H1 (cell line): ENCODE data around the gene SOX8. TPM values are rescaled to one million over a fixed set of nuclear protein-coding genes. Genes with fewer than 3 reads are reported as not detected.

ENCODE experiments used
- CTCF ChIA-PET: fragments of 300-600 bp; sonication (Branson Sonifier 250); formaldehyde crosslinking; loops from one replicate; lab custom pipeline; 2021; ENCODE audit not compliant: partially characterized antibody; lab: Charles Lee
- POLR2A ChIA-PET: fragments of 300-600 bp; sonication (Branson Sonifier 250); formaldehyde crosslinking; loops from one replicate; lab custom pipeline; 2021; ENCODE audit warnings: inconsistent platforms; ENCODE audit not compliant: partially characterized antibody; lab: Charles Lee
- DNase-seq, 2 experiments: peaks; one replicate each; pipeline versions ENCODE4 v3.0.0 to v3.0.0-alpha.2; 2010 to 2022; ENCODE audit warnings: low spot score in 2 of 2, low read depth in 1 of 2, mixed read lengths in 1 of 2
- FAIRE-seq: peaks from 2 replicates; lab custom pipeline; 2011; peaks lifted over from hg19 to GRCh38; lab: Jason Lieb, UNC
- H2AFZ ChIP-seq: 2 replicates; pipeline ENCODE4 v1.8.1; 2012; ENCODE audit warnings: low read length, inconsistent platforms
- H2AK5ac ChIP-seq: 2 replicates; pipeline ENCODE4 v1.6.1; 2013; ENCODE audit warnings: low read depth, low read length
- H2BK120ac ChIP-seq: replicated peaks from 2 replicates; pipeline ENCODE3; 2013; ENCODE audit warnings: low read depth, low read length, inconsistent platforms
- H2BK12ac ChIP-seq: 2 replicates; pipeline ENCODE4 v1.6.1; 2013; ENCODE audit warnings: low read depth, low read length
- H2BK15ac ChIP-seq: 2 replicates; pipeline ENCODE4 v1.6.1; 2013; ENCODE audit warnings: low read length
- H2BK20ac ChIP-seq: 2 replicates; pipeline ENCODE4 v1.6.1; 2013; ENCODE audit warnings: low read length
- H2BK5ac ChIP-seq: 2 replicates; pipeline ENCODE4 v1.6.1; 2013; ENCODE audit warnings: low read depth, low read length
- H3K14ac ChIP-seq: 2 replicates; pipeline ENCODE4 v1.6.1; 2013; ENCODE audit warnings: inconsistent platforms; ENCODE audit not compliant: insufficient read length
- H3K18ac ChIP-seq: 2 replicates; pipeline ENCODE4 v1.6.1; 2013; ENCODE audit warnings: low read length; ENCODE audit errors: extremely low read depth
- H3K23ac ChIP-seq: 2 replicates; pipeline ENCODE4 v1.6.1; 2013; ENCODE audit warnings: inconsistent platforms; ENCODE audit not compliant: insufficient read length
- H3K23me2 ChIP-seq: 2 replicates; pipeline ENCODE4 v1.6.1; 2013; ENCODE audit warnings: low read depth, low read length
- H3K27ac ChIP-seq: 2 replicates; pipeline ENCODE4 v1.6.1; 2011; ENCODE audit warnings: low read depth, low read length, inconsistent platforms
- H3K27me3 ChIP-seq, 4 experiments: replicated peaks in 1 of 4; 1 replicate in 1 of 4; 2 replicates in 3 of 4; pipeline versions ENCODE4 v1.6.1 to v1.8.1; 2011 to 2013; ENCODE audit warnings: low read length in 3 of 4, mild to moderate bottlenecking in 3 of 4, inconsistent platforms in 2 of 4, mixed read lengths in 2 of 4, moderate library complexity in 1 of 4; ENCODE audit not compliant: control insufficient read depth in 3 of 4, insufficient read depth in 3 of 4; ENCODE audit errors: extremely low read depth in 1 of 4
- H3K36me3 ChIP-seq, 4 experiments: 2 replicates each; pipeline versions ENCODE4 v1.6.1 to v1.8.1; 2011 to 2013; ENCODE audit warnings: mild to moderate bottlenecking in 4 of 4, low read length in 3 of 4, moderate library complexity in 2 of 4, control low read depth in 1 of 4, inconsistent platforms in 1 of 4; ENCODE audit not compliant: insufficient read depth in 4 of 4, control insufficient read depth in 2 of 4
- H3K4ac ChIP-seq: replicated peaks from 2 replicates; pipeline ENCODE3; 2013; ENCODE audit warnings: low read length, low read depth, mixed read lengths, inconsistent platforms; ENCODE audit not compliant: insufficient read length
- H3K4me1 ChIP-seq, 4 experiments: replicated peaks in 1 of 4; 1 replicate in 1 of 4; 2 replicates in 3 of 4; pipeline versions ENCODE4 v1.6.1 to v1.8.1; 2011 to 2013; ENCODE audit warnings: low read length in 3 of 4, inconsistent platforms in 2 of 4, mixed read lengths in 1 of 4; ENCODE audit not compliant: insufficient read depth in 4 of 4, control insufficient read depth in 3 of 4
- H3K4me2 ChIP-seq, 2 experiments: 2 replicates each; pipeline versions ENCODE4 v1.6.1 to v1.8.1; 2011 to 2013; ENCODE audit warnings: low read depth in 2 of 2, low read length in 2 of 2, control low read depth in 1 of 2, inconsistent platforms in 1 of 2, mild to moderate bottlenecking in 1 of 2; ENCODE audit not compliant: insufficient read depth in 1 of 2
- H3K4me3 ChIP-seq, 4 experiments: fragments of 200-600, 300-600 bp in 1 of 4; sonication (generic), shearing (Covaris generic), sonication (Bioruptor Twin) in 1 of 4; 2 replicates each; pipeline versions ENCODE4 v1.5.1 to v1.8.1; 2011 to 2016; ENCODE audit warnings: low read length in 4 of 4, low read depth in 3 of 4, control low read depth in 2 of 4, inconsistent platforms in 2 of 4, mild to moderate bottlenecking in 2 of 4, mixed read lengths in 1 of 4, moderate library complexity in 1 of 4; ENCODE audit not compliant: insufficient read depth in 2 of 4; ENCODE audit errors: extremely low read depth in 1 of 4
- H3K56ac ChIP-seq: replicated peaks from 2 replicates; pipeline ENCODE3; 2013; ENCODE audit warnings: low read depth, mild to moderate bottlenecking, mixed read lengths, low read length, inconsistent platforms; ENCODE audit not compliant: insufficient read length
- H3K79me1 ChIP-seq: 2 replicates; pipeline ENCODE4 v1.6.1; 2013; ENCODE audit warnings: low read depth, low read length, control low read depth
- H3K79me2 ChIP-seq, 2 experiments: 2 replicates each; pipeline versions ENCODE4 v1.6.1 to v1.8.1; 2012 to 2013; ENCODE audit warnings: low read length in 2 of 2, mild to moderate bottlenecking in 2 of 2, inconsistent platforms in 1 of 2; ENCODE audit not compliant: insufficient read depth in 2 of 2, control insufficient read depth in 1 of 2
- H3K9ac ChIP-seq, 4 experiments: replicated peaks in 1 of 4; 1 replicate in 1 of 4; 2 replicates in 3 of 4; pipeline versions ENCODE4 v1.6.1 to v1.8.1; 2011 to 2013; ENCODE audit warnings: low read depth in 3 of 4, low read length in 3 of 4, control low read depth in 2 of 4, mild to moderate bottlenecking in 2 of 4, moderate library complexity in 2 of 4, inconsistent platforms in 1 of 4; ENCODE audit errors: extremely low read depth in 1 of 4
- H3K9me3 ChIP-seq, 2 experiments: 2 replicates each; pipeline versions ENCODE4 v1.6.1 to v1.8.1; 2012 to 2013; ENCODE audit warnings: mild to moderate bottlenecking in 2 of 2, moderate library complexity in 2 of 2, control low read depth in 1 of 2, inconsistent platforms in 1 of 2, low read depth in 1 of 2, low read length in 1 of 2, mixed read lengths in 1 of 2; ENCODE audit not compliant: insufficient read depth in 2 of 2
- H4K20me1 ChIP-seq, 2 experiments: replicated peaks in 1 of 2; 2 replicates each; pipeline versions ENCODE3 to v1.8.1; 2011 to 2013; ENCODE audit warnings: inconsistent platforms in 2 of 2, low read length in 2 of 2, mild to moderate bottlenecking in 1 of 2; ENCODE audit not compliant: insufficient read depth in 2 of 2, control insufficient read depth in 1 of 2
- H4K5ac ChIP-seq: 2 replicates; pipeline ENCODE4 v1.6.1; 2013; ENCODE audit warnings: low read length, low read depth, mixed read lengths, inconsistent platforms; ENCODE audit not compliant: insufficient read length
- H4K8ac ChIP-seq: 2 replicates; pipeline ENCODE4 v1.8.0; 2013; ENCODE audit warnings: mild to moderate bottlenecking, moderate library complexity, low read length, inconsistent platforms; ENCODE audit not compliant: insufficient read depth; ENCODE audit errors: extremely low read depth
- H4K91ac ChIP-seq: replicated peaks from 2 replicates; pipeline ENCODE3; 2013; ENCODE audit warnings: low read length, mixed read lengths, inconsistent platforms; ENCODE audit not compliant: insufficient read length
- BACH1 ChIP-seq: IDR thresholded peaks from 2 replicates; pipeline ENCODE4 v1.6.1; 2012; ENCODE audit warnings: low read length, improper control_type of control experiment
- CHD1 ChIP-seq: IDR thresholded peaks from 2 replicates; pipeline ENCODE4 v1.6.1; 2012; ENCODE audit warnings: low read depth, low read length, improper control_type of control experiment
- EGR1 ChIP-seq: IDR thresholded peaks from 2 replicates; pipeline ENCODE4 v1.6.1; 2011; ENCODE audit warnings: low read depth, low read length, borderline replicate concordance
- EP300 ChIP-seq, 2 experiments: IDR thresholded peaks; 1 replicate in 1 of 2; 2 replicates in 1 of 2; pipeline ENCODE4 v1.6.1; 2011 to 2012; ENCODE audit warnings: low read depth in 2 of 2, low read length in 2 of 2, mild to moderate bottlenecking in 2 of 2, borderline replicate concordance in 1 of 2, inconsistent platforms in 1 of 2, moderate library complexity in 1 of 2
- GABPA ChIP-seq: IDR thresholded peaks from 2 replicates; pipeline ENCODE4 v1.6.1; 2011; ENCODE audit warnings: mild to moderate bottlenecking, low read length, moderate library complexity, borderline replicate concordance; ENCODE audit not compliant: insufficient read depth
- GTF2F1 ChIP-seq: IDR thresholded peaks from 2 replicates; pipeline ENCODE4 v1.6.1; 2012; ENCODE audit warnings: low read depth, low read length, improper control_type of control experiment, borderline replicate concordance
- JUN ChIP-seq: IDR thresholded peaks from 2 replicates; pipeline ENCODE4 v1.6.1; 2011; ENCODE audit warnings: low read depth, mild to moderate bottlenecking, improper control_type of control experiment, low read length
- JUND ChIP-seq: IDR thresholded peaks from 2 replicates; pipeline ENCODE4 v1.6.1; 2011; ENCODE audit warnings: mild to moderate bottlenecking, improper control_type of control experiment, low read length
- RBBP5 ChIP-seq: IDR thresholded peaks from 2 replicates; pipeline ENCODE4 v1.7.1; 2012; ENCODE audit warnings: low read depth, mild to moderate bottlenecking, inconsistent platforms, low read length, moderate library complexity, borderline replicate concordance
- ZNF274 ChIP-seq: IDR thresholded peaks from 2 replicates; pipeline ENCODE4 v1.7.0; 2012; ENCODE audit warnings: low read length, borderline replicate concordance; ENCODE audit errors: extremely low read depth
- WGBS, 2 experiments: shearing (Covaris generic) in 1 of 2; methylation state at CpG; one replicate each; pipeline versions ENCODE4 v1.1.6 to v1.1.7; 2013 to 2015; ENCODE audit warnings: low lambda C conversion rate in 2 of 2, mixed read lengths in 2 of 2, inconsistent platforms in 1 of 2, low coverage in 1 of 2, missing lambda C conversion rate in 1 of 2; ENCODE audit not compliant: insufficient replicate concordance in 2 of 2, insufficient coverage in 1 of 2, insufficient read length in 1 of 2; ENCODE audit errors: extremely low coverage in 1 of 2, missing lambda C conversion rate in 1 of 2; 5-methylcytosine and 5-hydroxymethylcytosine counted together
- polyA plus RNA-seq, 7 experiments: library from polyadenylated mRNA; depleted of rRNA in 3 of 7; stranded (reverse) in 5 of 7; unstranded in 2 of 7; fragments of >200 nt in 5 of 7; fragments of 200-250 nt in 2 of 7; gene quantifications; 1 replicate in 5 of 7; 2 replicates in 1 of 7; 4 replicates in 1 of 7; pipeline versions ENCODE4 v1.2.1 to v1.2.3, GENCODE V29; 2011 to 2013; ENCODE audit warnings: missing spikeins in 2 of 7, mixed read lengths in 2 of 7
- total RNA-seq: library from RNA; stranded (reverse); fragmentation: NEBNext Ultra II Directional; extraction: Animal tissue kit (Norgen Biotek cat#: 25700); gene quantifications from 2 replicates; pipeline ENCODE4 v1.2.1, GENCODE V29; 2021
- TF ChIP-seq, protein P1 (sequence below): IDR thresholded peaks from 2 replicates; pipeline ENCODE4 v1.6.1; 2012; ENCODE audit warnings: low read length, inconsistent platforms

SOX8 gene
- total and polyA plus RNA-seq, 2 of the 8 experiments (the other 6 are each of a cell fraction or from before 2014, with no cell fraction given) = 2.2 to 5.7 TPM

DNA sequence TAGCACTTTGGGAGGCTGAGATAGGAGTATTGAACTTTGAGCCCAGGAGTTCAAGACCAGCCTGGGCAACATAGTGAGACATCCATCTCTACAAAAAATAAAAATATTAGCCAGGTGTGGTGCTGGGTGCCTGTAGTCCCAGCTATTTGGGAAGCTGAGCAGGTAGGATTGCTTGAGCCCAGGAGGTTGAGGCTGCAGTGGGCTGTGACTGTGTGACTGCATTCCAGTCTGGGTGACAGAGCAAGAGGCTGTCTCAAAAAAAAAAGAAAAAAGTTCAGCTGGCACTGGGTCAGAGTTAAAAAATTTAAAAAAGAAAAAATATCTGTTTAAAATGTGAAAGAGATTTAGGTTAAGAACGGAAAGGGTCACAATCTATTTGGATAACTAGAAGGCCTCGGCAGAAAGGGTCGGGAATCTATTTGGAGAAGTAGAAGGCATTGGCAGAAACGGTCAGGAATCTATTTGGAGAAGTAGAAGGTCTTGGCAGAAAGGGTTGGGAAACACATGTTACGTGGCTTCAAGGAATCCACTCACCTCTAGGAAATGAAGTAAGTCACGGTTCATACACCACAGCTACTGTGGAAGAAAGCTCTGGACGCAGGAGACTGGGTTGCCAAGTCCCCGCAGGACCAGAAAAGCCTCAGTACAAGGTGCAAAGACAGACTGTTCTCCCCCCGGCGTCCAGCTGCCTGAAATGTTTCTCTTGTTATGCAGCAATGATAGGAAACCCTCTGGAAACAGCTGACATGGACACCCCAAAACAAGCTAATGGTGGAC, 36.1 kb upstream of the SOX8 start:
- Histone ChIP-seq H3K4me3 (no peak overlapping the region), H3K36me3 (no peaks in the 10 kb centered on the region), H2AFZ (no peak overlapping the region), H3K23ac (no peak overlapping the region), H2BK15ac (no peak overlapping the region), H3K9me3 (peaks cover 26 to 28% of the 10 kb centered on the region in 2 experiments), H4K91ac (no peak overlapping the region), H2BK12ac (no peak overlapping the region), H3K4ac (no peak overlapping the region), H3K79me2 (no peaks in the 10 kb centered on the region), H3K14ac (no peak overlapping the region), H2BK120ac (no peak overlapping the region), H3K4me1 (no peaks in the 10 kb centered on the region), H3K56ac (no peak overlapping the region), H3K27ac (no peak overlapping the region), H4K5ac (no peak overlapping the region), H4K8ac (no peak overlapping the region), H2AK5ac (no peak overlapping the region), H2BK5ac (no peak overlapping the region), H4K20me1 (no peaks in the 10 kb centered on the region), H3K4me2 (no peak overlapping the region), H2BK20ac (no peak overlapping the region), H3K23me2 (no peaks in the 10 kb centered on the region), H3K79me1 (no peaks in the 10 kb centered on the region), H3K9ac (no peak overlapping the region), H3K18ac (no peak overlapping the region), H3K27me3 (no peaks in the 10 kb centered on the region)
- CTCF ChIA-PET = no interaction called here
- DNase-seq (no peak), FAIRE-seq (no peak)
- POLR2A ChIA-PET = interaction anchor here (0.6 kb wide), 1 partner anchor 9 kb away, joined by 3 read pairs; no protein-coding TSS in a partner anchor
- WGBS, 2 experiments = 73% methylated on average over 8 of the region's 10 CpGs; no CpG with 5 or more reads in 1 of the 2 experiments
- no peak for TF ChIP-seq RBBP5
- no peak for TF ChIP-seq GABPA
- TF ChIP-seq EP300 (IDR thresholded peaks at IDR 0.05; ENCODE audit: borderline replicate concordance in 1 of 2, low read depth in 2 of 2, low read length in 2 of 2) = no peak
- TF ChIP-seq JUND = no peak
- TF ChIP-seq GTF2F1 = no peak
- TF ChIP-seq ZNF274 = no peak
- TF ChIP-seq CHD1 = no peak
- TF ChIP-seq, protein P1, sequence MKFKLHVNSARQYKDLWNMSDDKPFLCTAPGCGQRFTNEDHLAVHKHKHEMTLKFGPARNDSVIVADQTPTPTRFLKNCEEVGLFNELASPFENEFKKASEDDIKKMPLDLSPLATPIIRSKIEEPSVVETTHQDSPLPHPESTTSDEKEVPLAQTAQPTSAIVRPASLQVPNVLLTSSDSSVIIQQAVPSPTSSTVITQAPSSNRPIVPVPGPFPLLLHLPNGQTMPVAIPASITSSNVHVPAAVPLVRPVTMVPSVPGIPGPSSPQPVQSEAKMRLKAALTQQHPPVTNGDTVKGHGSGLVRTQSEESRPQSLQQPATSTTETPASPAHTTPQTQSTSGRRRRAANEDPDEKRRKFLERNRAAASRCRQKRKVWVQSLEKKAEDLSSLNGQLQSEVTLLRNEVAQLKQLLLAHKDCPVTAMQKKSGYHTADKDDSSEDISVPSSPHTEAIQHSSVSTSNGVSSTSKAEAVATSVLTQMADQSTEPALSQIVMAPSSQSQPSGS = no peak
- no peak for TF ChIP-seq EGR1
- TF ChIP-seq JUN = no peak
- no peak for TF ChIP-seq BACH1
